ENCODE data around the gene TRIM2.
"Not testable (repeated sequence)": the region's sequence is repeated elsewhere in the genome, so short reads cannot be mapped to it uniquely, and the experiment has no call there.

Gene TRIM2

GRCh38 chr4:153198719-153199118, 5.5 kb upstream of the TRIM2 start:
- no peak overlapping the region for H3K23ac ChIP-seq (ENCODE audit: low read depth, low read length, poor library complexity)
- H3K4ac ChIP-seq (ENCODE audit: low read length): no peak overlapping the region
- no CpG with 5 or more reads among the region's 1 CpG for WGBS, 2 donors (ENCODE audit: extremely low coverage in 2 of 2, insufficient read length in 2 of 2, insufficient replicate concordance in 1 of 2)
- no peak overlapping the region for H3K14ac ChIP-seq (ENCODE audit: low read length)
- no peak overlapping the region for H3K4me2 ChIP-seq (ENCODE audit: insufficient read depth, low read length, poor library complexity, severe bottlenecking)
- H4K91ac ChIP-seq (ENCODE audit: low read depth, low read length, poor library complexity): no peak overlapping the region
- H4K8ac ChIP-seq (ENCODE audit: low read depth, low read length): no peak overlapping the region
- DNase-seq (ENCODE audit: low spot score): no peak
- no peak overlapping the region for H2AFZ ChIP-seq (ENCODE audit: low read length)
- no peaks in the 10 kb centered on the region for H3K4me1 ChIP-seq (ENCODE audit: control insufficient read depth in 2 of 2, insufficient read depth in 1 of 2, low read depth in 1 of 2, low read length in 2 of 2)
- no peak overlapping the region for H2BK15ac ChIP-seq (ENCODE audit: low read length)
- no peak overlapping the region for H3K4me3 ChIP-seq (ENCODE audit: low read length in 2 of 2)
- H3K9me3 ChIP-seq (replicated peaks in 1 of 2; ENCODE audit: control insufficient read depth in 2 of 2, insufficient read depth in 1 of 2, low read depth in 1 of 2, low read length in 2 of 2): no peaks in the 10 kb centered on the region
- H2AK5ac ChIP-seq (ENCODE audit: low read depth, low read length): no peak overlapping the region
- H3K27ac ChIP-seq (replicated peaks; ENCODE audit: low read length): no peak overlapping the region
- no peaks in the 10 kb centered on the region for H3K27me3 ChIP-seq (ENCODE audit: control insufficient read depth in 3 of 3, insufficient read depth in 3 of 3, low read depth in 1 of 3, low read length in 3 of 3)
- H2BK12ac ChIP-seq (ENCODE audit: low read length): no peak overlapping the region
- H3K36me3 ChIP-seq (replicated peaks in 1 of 2; ENCODE audit: control insufficient read depth in 2 of 2, insufficient read depth in 2 of 2, low read length in 2 of 2): no peaks in the 10 kb centered on the region
- H3K79me1 ChIP-seq (ENCODE audit: low read depth, low read length): no peaks in the 10 kb centered on the region
- no peak overlapping the region for H2BK5ac ChIP-seq (ENCODE audit: low read length)
- H2BK120ac ChIP-seq (ENCODE audit: low read depth, low read length): no peak overlapping the region
- H3K9ac ChIP-seq (ENCODE audit: low read depth, low read length, poor library complexity): no peak overlapping the region
- no peak overlapping the region for H3K18ac ChIP-seq (ENCODE audit: low read length)

GRCh38 chr4:153203746-153204145, 497 bp upstream of the TRIM2 start:
- not testable (repeated sequence) for H3K27ac ChIP-seq (replicated peaks; ENCODE audit: low read length); H3K4me2 ChIP-seq (ENCODE audit: insufficient read depth, low read length, poor library complexity, severe bottlenecking); H2AK5ac ChIP-seq (ENCODE audit: low read depth, low read length); H3K18ac ChIP-seq (ENCODE audit: low read length); H3K14ac ChIP-seq (ENCODE audit: low read length); H3K9ac ChIP-seq (ENCODE audit: low read depth, low read length, poor library complexity); H4K8ac ChIP-seq (ENCODE audit: low read depth, low read length); H3K36me3 ChIP-seq (replicated peaks in 1 of 2; ENCODE audit: control insufficient read depth in 2 of 2, insufficient read depth in 2 of 2, low read length in 2 of 2); H2BK5ac ChIP-seq (ENCODE audit: low read length); H2BK15ac ChIP-seq (ENCODE audit: low read length); H3K4ac ChIP-seq (ENCODE audit: low read length); H2BK120ac ChIP-seq (ENCODE audit: low read depth, low read length); H2BK12ac ChIP-seq (ENCODE audit: low read length); H3K9me3 ChIP-seq (replicated peaks in 1 of 2; ENCODE audit: control insufficient read depth in 2 of 2, insufficient read depth in 1 of 2, low read depth in 1 of 2, low read length in 2 of 2); H3K23ac ChIP-seq (ENCODE audit: low read depth, low read length, poor library complexity); DNase-seq (ENCODE audit: low spot score); H3K79me1 ChIP-seq (ENCODE audit: low read depth, low read length); H4K91ac ChIP-seq (ENCODE audit: low read depth, low read length, poor library complexity)
- Histone ChIP-seq H3K4me1 (ENCODE audit: control insufficient read depth in 2 of 2, insufficient read depth in 1 of 2, low read depth in 1 of 2, low read length in 2 of 2) (peaks cover 26 to 28% of the 10 kb centered on the region in 2 donors), H2AFZ (ENCODE audit: low read length) (peak overlapping the region; percentile 70), H3K27me3 (ENCODE audit: control insufficient read depth in 3 of 3, insufficient read depth in 3 of 3, low read depth in 1 of 3, low read length in 3 of 3) (peaks cover 0 to 12% (median 0%) of the 10 kb centered on the region in 3 experiments), H3K4me3 (ENCODE audit: low read length in 2 of 2) (peak overlapping the region in 1 of 2 donors; percentile 62)
- WGBS, 2 donors (ENCODE audit: extremely low coverage in 2 of 2, insufficient read length in 2 of 2, insufficient replicate concordance in 1 of 2): no CpG with 5 or more reads among the region's 5 CpGs

GRCh38 chr4:153204728-153205648, 745 bp downstream of the TRIM2 start:
- Histone ChIP-seq H2BK5ac (ENCODE audit: low read length) (no peak overlapping the region), H4K8ac (ENCODE audit: low read depth, low read length) (no peak overlapping the region), H3K9me3 (replicated peaks in 1 of 2; ENCODE audit: control insufficient read depth in 2 of 2, insufficient read depth in 1 of 2, low read depth in 1 of 2, low read length in 2 of 2) (no peaks in the 10 kb centered on the region), H3K4me2 (ENCODE audit: insufficient read depth, low read length, poor library complexity, severe bottlenecking) (peak overlapping the region; percentile 47), H3K4me3 (ENCODE audit: low read length in 2 of 2) (peak overlapping the region; percentile 43 to 62), H3K23ac (ENCODE audit: low read depth, low read length, poor library complexity) (no peak overlapping the region), H3K14ac (ENCODE audit: low read length) (no peak overlapping the region), H3K9ac (ENCODE audit: low read depth, low read length, poor library complexity) (no peak overlapping the region), H2AFZ (ENCODE audit: low read length) (peak overlapping the region; percentile 70), H3K18ac (ENCODE audit: low read length) (peak overlapping the region; percentile 15), H2BK15ac (ENCODE audit: low read length) (no peak overlapping the region), H3K4me1 (ENCODE audit: control insufficient read depth in 2 of 2, insufficient read depth in 1 of 2, low read depth in 1 of 2, low read length in 2 of 2) (peaks cover 28 to 38% of the 10 kb centered on the region in 2 donors), H3K36me3 (replicated peaks in 1 of 2; ENCODE audit: control insufficient read depth in 2 of 2, insufficient read depth in 2 of 2, low read length in 2 of 2) (peaks cover 0 to 12% of the 10 kb centered on the region in 2 donors), H3K4ac (ENCODE audit: low read length) (no peak overlapping the region), H2BK12ac (ENCODE audit: low read length) (no peak overlapping the region), H2BK120ac (ENCODE audit: low read depth, low read length) (no peak overlapping the region), H3K79me1 (ENCODE audit: low read depth, low read length) (no peaks in the 10 kb centered on the region), H3K27ac (replicated peaks; ENCODE audit: low read length) (no peak overlapping the region), H2AK5ac (ENCODE audit: low read depth, low read length) (no peak overlapping the region), H3K27me3 (ENCODE audit: control insufficient read depth in 3 of 3, insufficient read depth in 3 of 3, low read depth in 1 of 3, low read length in 3 of 3) (peaks cover 0 to 12% (median 0%) of the 10 kb centered on the region in 3 experiments), H4K91ac (ENCODE audit: low read depth, low read length, poor library complexity) (no peak overlapping the region)
- DNase-seq (ENCODE audit: low spot score): no peak
- WGBS, 2 donors (ENCODE audit: extremely low coverage in 2 of 2, insufficient read length in 2 of 2, insufficient replicate concordance in 1 of 2): no CpG with 5 or more reads among the region's 22 CpGs

GRCh38 chr4:153205757-153206156, 1.5 kb downstream of the TRIM2 start:
- H2BK120ac ChIP-seq (ENCODE audit: low read depth, low read length): no peak overlapping the region
- peaks cover 28 to 44% of the 10 kb centered on the region in 2 donors for H3K4me1 ChIP-seq (ENCODE audit: control insufficient read depth in 2 of 2, insufficient read depth in 1 of 2, low read depth in 1 of 2, low read length in 2 of 2)
- no peak overlapping the region for H4K8ac ChIP-seq (ENCODE audit: low read depth, low read length)
- H4K91ac ChIP-seq (ENCODE audit: low read depth, low read length, poor library complexity): no peak overlapping the region
- no peak overlapping the region for H3K14ac ChIP-seq (ENCODE audit: low read length)
- WGBS, 2 donors (ENCODE audit: extremely low coverage in 2 of 2, insufficient read length in 2 of 2, insufficient replicate concordance in 1 of 2): no CpG with 5 or more reads among the region's 5 CpGs
- H3K9me3 ChIP-seq (replicated peaks in 1 of 2; ENCODE audit: control insufficient read depth in 2 of 2, insufficient read depth in 1 of 2, low read depth in 1 of 2, low read length in 2 of 2): no peaks in the 10 kb centered on the region
- no peak overlapping the region for H3K4ac ChIP-seq (ENCODE audit: low read length)
- DNase-seq (ENCODE audit: low spot score): no peak
- no peak overlapping the region for H3K27ac ChIP-seq (replicated peaks; ENCODE audit: low read length)
- no peak overlapping the region for H2BK15ac ChIP-seq (ENCODE audit: low read length)
- H3K79me1 ChIP-seq (ENCODE audit: low read depth, low read length): no peaks in the 10 kb centered on the region
- no peak overlapping the region for H3K18ac ChIP-seq (ENCODE audit: low read length)
- H3K4me3 ChIP-seq (ENCODE audit: low read length in 2 of 2): peak overlapping the region in 1 of 2 donors; percentile 62
- H3K4me2 ChIP-seq (ENCODE audit: insufficient read depth, low read length, poor library complexity, severe bottlenecking): no peak overlapping the region
- no peak overlapping the region for H2BK12ac ChIP-seq (ENCODE audit: low read length)
- H2AK5ac ChIP-seq (ENCODE audit: low read depth, low read length): no peak overlapping the region
- H3K9ac ChIP-seq (ENCODE audit: low read depth, low read length, poor library complexity): no peak overlapping the region
- peaks cover 0 to 12% of the 10 kb centered on the region in 2 donors for H3K36me3 ChIP-seq (replicated peaks in 1 of 2; ENCODE audit: control insufficient read depth in 2 of 2, insufficient read depth in 2 of 2, low read length in 2 of 2)
- no peak overlapping the region for H2BK5ac ChIP-seq (ENCODE audit: low read length)
- H3K27me3 ChIP-seq (ENCODE audit: control insufficient read depth in 3 of 3, insufficient read depth in 3 of 3, low read depth in 1 of 3, low read length in 3 of 3): peaks cover 0 to 12% (median 0%) of the 10 kb centered on the region in 3 experiments
- no peak overlapping the region for H3K23ac ChIP-seq (ENCODE audit: low read depth, low read length, poor library complexity)
- H2AFZ ChIP-seq (ENCODE audit: low read length): no peak overlapping the region
